NCI-H2196 treated with DMSO at 0.1 percent for 48 hours (cell line): ENCODE data around the gene PXDN.

Experiments used
- DNase-seq: peaks from one replicate; lab custom pipeline; 2025; ENCODE audit not compliant: unreplicated experiment; lab: John Stamatoyannopoulos, UW

The PXDN gene

GRCh38 chr2:1603059-1603458 lies 141.3 kb downstream of the PXDN start:
- no peak for DNase-seq

GRCh38 chr2:1602278-1603010 lies 141.9 kb downstream of the PXDN start:
- DNase-seq, result no peak

GRCh38 chr2:1601471-1602277 lies 142.6 kb downstream of the PXDN start:
- DNase-seq, result no peak

- no peak for DNase-seq
These were observed 143.3 kb downstream of the PXDN start for GRCh38 chr2:1601067-1601412.

- no peak for DNase-seq
These were observed 143.9 kb downstream of the PXDN start for GRCh38 chr2:1600191-1601066.

GRCh38 chr2:1599301-1600085 lies 144.8 kb downstream of the PXDN start:
- no peak for DNase-seq

GRCh38 chr2:1598800-1599199 lies 145.5 kb downstream of the PXDN start:
- no peak for DNase-seq

- DNase-seq, result no peak
These were observed 146.1 kb downstream of the PXDN start for GRCh38 chr2:1598041-1598710.

- no peak for DNase-seq
These were observed 149.0 kb downstream of the PXDN start for GRCh38 chr2:1595274-1595673.

- DNase-seq, result no peak
These were observed 149.7 kb downstream of the PXDN start for GRCh38 chr2:1594373-1595171.

GRCh38 chr2:1594123-1594372 lies 150.3 kb downstream of the PXDN start:
- DNase-seq, result no peak

- DNase-seq, result no peak
These were observed 150.8 kb downstream of the PXDN start for GRCh38 chr2:1593371-1594122.

- DNase-seq, result no peak
These were observed 152.1 kb downstream of the PXDN start for GRCh38 chr2:1591978-1592907.

- no peak for DNase-seq
These were observed 152.9 kb downstream of the PXDN start for GRCh38 chr2:1591461-1591770.

- no peak for DNase-seq
These were observed 153.5 kb downstream of the PXDN start for GRCh38 chr2:1590596-1591460.

- DNase-seq, result no peak
These were observed 155.2 kb downstream of the PXDN start for GRCh38 chr2:1588978-1589621.
